ENCODE data around the gene KLB.

The KLB gene

DNA sequence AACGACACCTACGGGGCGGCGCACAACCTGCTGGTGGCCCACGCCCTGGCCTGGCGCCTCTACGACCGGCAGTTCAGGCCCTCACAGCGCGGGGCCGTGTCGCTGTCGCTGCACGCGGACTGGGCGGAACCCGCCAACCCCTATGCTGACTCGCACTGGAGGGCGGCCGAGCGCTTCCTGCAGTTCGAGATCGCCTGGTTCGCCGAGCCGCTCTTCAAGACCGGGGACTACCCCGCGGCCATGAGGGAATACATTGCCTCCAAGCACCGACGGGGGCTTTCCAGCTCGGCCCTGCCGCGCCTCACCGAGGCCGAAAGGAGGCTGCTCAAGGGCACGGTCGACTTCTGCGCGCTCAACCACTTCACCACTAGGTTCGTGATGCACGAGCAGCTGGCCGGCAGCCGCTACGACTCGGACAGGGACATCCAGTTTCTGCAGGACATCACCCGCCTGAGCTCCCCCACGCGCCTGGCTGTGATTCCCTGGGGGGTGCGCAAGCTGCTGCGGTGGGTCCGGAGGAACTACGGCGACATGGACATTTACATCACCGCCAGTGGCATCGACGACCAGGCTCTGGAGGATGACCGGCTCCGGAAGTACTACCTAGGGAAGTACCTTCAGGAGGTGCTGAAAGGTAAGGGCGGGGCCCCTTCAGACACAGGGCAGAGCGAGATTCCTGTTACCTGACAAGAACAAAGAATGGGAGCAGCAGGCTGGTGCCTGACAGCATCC is 40.3 kb downstream of the KLB start:
- TF ChIP-seq, protein P1, sequence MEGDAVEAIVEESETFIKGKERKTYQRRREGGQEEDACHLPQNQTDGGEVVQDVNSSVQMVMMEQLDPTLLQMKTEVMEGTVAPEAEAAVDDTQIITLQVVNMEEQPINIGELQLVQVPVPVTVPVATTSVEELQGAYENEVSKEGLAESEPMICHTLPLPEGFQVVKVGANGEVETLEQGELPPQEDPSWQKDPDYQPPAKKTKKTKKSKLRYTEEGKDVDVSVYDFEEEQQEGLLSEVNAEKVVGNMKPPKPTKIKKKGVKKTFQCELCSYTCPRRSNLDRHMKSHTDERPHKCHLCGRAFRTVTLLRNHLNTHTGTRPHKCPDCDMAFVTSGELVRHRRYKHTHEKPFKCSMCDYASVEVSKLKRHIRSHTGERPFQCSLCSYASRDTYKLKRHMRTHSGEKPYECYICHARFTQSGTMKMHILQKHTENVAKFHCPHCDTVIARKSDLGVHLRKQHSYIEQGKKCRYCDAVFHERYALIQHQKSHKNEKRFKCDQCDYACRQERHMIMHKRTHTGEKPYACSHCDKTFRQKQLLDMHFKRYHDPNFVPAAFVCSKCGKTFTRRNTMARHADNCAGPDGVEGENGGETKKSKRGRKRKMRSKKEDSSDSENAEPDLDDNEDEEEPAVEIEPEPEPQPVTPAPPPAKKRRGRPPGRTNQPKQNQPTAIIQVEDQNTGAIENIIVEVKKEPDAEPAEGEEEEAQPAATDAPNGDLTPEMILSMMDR (IDR thresholded peaks at IDR 0.05; ENCODE audit: low read depth, low read length, missing control alignments) = peak; percentile 62
- Histone ChIP-seq H3K27ac (no peak overlapping the region), H3K27me3 (replicated peaks) (no peaks in the 10 kb centered on the region), H3K36me3 (replicated peaks) (peaks cover 15% of the 10 kb centered on the region), H3K4me3 (ENCODE audit: low read depth, low read length) (peak overlapping the region; percentile 45)
- peak; percentile 57 for DNase-seq
- in situ Hi-C loops (cut with HindIII; ENCODE audit: low pct_ligation_motif_present, low sequenced_read_pairs) = no loop called here

DNA sequence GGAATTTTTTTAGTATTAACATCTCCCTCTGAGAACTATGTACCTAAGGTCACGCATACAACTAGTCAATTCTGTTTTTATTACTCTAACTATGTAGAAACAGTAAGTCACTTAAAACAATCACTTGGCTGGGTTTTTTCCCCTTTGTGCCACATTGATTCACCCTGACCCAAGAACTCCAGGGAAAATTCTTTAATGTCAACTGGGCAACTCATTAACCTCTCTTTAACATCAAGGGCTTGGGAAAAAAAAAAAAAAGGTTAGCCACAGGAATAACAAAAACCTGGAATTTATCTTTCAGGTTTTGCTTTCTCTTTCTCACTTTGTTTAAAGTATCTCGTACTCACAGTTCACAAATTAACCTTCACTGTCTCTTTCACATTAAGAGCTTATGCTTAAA is 43.9 kb downstream of the KLB start:
- in situ Hi-C loops (cut with HindIII; ENCODE audit: low pct_ligation_motif_present, low sequenced_read_pairs) = no loop called here
- no peak for DNase-seq
- TF ChIP-seq, protein P1 (IDR thresholded peaks at IDR 0.05; ENCODE audit: low read depth, low read length, missing control alignments) = no peak
- H3K36me3 ChIP-seq (replicated peaks) = peaks cover 49% of the 10 kb centered on the region
- H3K4me3 ChIP-seq (ENCODE audit: low read depth, low read length) = no peak overlapping the region
- H3K27me3 ChIP-seq (replicated peaks) = no peaks in the 10 kb centered on the region
- H3K27ac ChIP-seq = no peak overlapping the region

DNA sequence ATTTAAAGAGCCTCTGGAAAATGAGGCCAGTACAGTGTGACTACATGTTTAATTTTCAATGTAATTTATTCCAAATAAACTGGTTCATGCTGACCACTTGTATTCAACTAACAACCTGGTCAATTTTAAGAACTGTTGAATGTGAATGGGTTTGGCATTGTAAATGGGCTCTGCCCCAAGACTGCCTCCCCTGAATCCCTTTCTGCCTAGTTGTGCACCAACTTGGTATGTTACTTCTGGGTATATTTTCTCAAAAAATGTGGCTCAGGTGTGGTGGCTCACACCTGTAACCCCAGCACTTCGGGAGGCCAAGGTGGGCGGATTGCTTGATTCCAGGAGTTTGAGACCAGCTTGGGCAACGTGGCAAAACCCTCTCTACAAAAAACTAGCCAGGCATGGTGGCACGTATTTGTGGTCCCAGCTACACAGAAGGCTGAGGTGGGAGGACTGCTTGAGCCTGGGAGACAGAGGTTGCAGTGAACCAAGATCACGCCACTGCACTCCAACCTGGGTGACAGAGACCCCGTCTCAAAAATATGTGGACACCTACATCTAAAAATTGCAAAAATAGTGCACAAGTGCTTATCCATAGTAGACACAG is 44.8 kb downstream of the KLB start:
- in situ Hi-C loops (cut with HindIII; ENCODE audit: low pct_ligation_motif_present, low sequenced_read_pairs) = no loop called here
- Histone ChIP-seq H3K36me3 (replicated peaks) (peaks cover 58% of the 10 kb centered on the region), H3K4me3 (ENCODE audit: low read depth, low read length) (no peak overlapping the region), H3K27me3 (replicated peaks) (no peaks in the 10 kb centered on the region), H3K27ac (no peak overlapping the region)
- no peak for DNase-seq
- TF ChIP-seq, protein P1 (IDR thresholded peaks at IDR 0.05; ENCODE audit: low read depth, low read length, missing control alignments) = no peak

DNA sequence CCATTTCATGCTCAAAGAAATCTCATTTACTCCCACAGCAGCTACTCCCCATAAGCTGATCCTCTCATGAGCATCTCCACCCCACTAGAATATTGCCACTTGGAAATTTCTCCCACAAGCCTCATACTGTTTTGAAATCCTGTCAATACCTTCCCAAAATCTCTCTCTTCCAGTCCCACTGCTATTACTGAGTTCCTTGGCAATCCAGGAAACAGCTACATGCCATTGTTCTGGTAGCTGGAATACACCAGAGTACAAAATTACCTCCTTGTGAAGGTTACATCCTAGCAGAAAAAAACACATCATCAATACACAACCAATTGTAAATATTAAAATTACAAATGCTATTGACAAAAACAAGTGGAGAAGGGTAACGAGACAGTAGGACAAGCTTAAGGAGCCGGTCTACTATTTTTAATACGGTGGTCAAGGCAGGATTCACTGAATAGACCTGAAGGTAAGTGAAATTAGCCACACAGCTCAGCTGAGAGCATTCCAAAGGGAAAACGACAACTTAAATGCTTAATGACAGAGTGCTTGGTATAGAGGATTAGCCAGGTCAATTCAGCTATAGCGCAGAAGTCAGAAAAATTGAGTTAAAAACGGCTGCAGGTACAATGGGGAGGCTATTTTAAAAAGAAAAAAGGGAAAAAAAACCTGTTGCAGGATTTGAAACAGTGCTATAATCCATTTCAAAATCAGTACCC is 45.6 kb downstream of the KLB start:
- no peaks in the 10 kb centered on the region for H3K27me3 ChIP-seq (replicated peaks)
- peaks cover 66% of the 10 kb centered on the region for H3K36me3 ChIP-seq (replicated peaks)
- H3K27ac ChIP-seq = no peak overlapping the region
- no peak overlapping the region for H3K4me3 ChIP-seq (ENCODE audit: low read depth, low read length)
- TF ChIP-seq, protein P1 (IDR thresholded peaks at IDR 0.05; ENCODE audit: low read depth, low read length, missing control alignments) = no peak
- no peak for DNase-seq
- in situ Hi-C loops (cut with HindIII; ENCODE audit: low pct_ligation_motif_present, low sequenced_read_pairs) = no loop called here

DNA sequence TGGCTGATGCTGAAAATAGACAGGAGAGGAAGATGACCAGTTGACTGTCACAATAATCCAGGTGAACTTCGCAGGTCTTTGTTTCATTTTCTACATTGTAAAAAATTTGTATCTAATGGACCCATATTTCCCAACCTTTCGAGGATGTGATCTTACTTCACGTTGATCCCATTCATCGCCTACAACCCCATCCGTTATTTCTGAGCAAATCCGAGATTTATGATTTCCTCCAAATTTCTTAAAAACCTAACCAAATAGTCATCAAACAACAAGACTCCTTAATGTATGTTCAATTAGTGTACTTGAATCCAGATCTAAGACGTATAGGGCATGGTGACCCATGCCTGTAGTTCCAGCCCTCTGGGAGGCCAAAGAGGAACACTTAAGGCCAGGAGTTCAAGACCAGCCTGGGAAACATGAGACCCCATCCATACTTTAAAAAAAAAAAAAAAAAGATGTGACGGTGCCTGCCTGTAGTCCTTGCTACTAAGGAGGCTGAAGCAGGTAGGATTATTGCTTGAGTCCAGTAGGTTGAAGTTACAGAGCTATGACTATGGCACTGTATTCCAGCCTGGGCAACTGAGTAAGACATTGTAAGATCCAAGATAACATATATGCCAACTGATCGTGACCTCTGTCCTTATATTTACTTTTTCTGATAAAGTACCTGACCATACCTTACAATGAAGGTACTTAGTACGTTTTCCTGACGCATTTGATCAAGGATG is 46.3 kb downstream of the KLB start:
- in situ Hi-C loops (cut with HindIII; ENCODE audit: low pct_ligation_motif_present, low sequenced_read_pairs) = no loop called here

More for the DNA sequence above, 46.3 kb downstream of the KLB start:
- no peak overlapping the region for H3K4me3 ChIP-seq (ENCODE audit: low read depth, low read length)
- DNase-seq = no peak
- TF ChIP-seq, protein P1 (IDR thresholded peaks at IDR 0.05; ENCODE audit: low read depth, low read length, missing control alignments) = no peak
- H3K36me3 ChIP-seq (replicated peaks) = peaks cover 73% of the 10 kb centered on the region
- no peak overlapping the region for H3K27ac ChIP-seq
- H3K27me3 ChIP-seq (replicated peaks) = no peaks in the 10 kb centered on the region

Data from brain microvascular endothelial cell (primary cell).